ENCODE measurements around the gene CLUH. TPM values are rescaled to one million over a fixed set of nuclear protein-coding genes. Genes with fewer than 3 reads are reported as not detected.

The CLUH gene
- polyA plus RNA-seq, 2 donors = 65.2 to 85.5 TPM

GRCh38 chr17:2710071-2710802, 1.3 kb downstream of the CLUH start:
- Histone ChIP-seq H3K4me1 (ENCODE audit: control insufficient read depth in 2 of 2, insufficient read depth in 2 of 2, low read length in 1 of 2) (peaks cover 19 to 35% of the 10 kb centered on the region in 2 donors), H3K36me3 (ENCODE audit: control insufficient read depth in 2 of 2, insufficient read depth in 2 of 2, low read length in 1 of 2) (peaks cover 0 to 3% of the 10 kb centered on the region in 2 donors), H3K4me3 (ENCODE audit: low read depth in 1 of 2, low read length in 2 of 2) (peak overlapping the region; percentile 82 to 87), H3K27ac (ENCODE audit: low read depth in 2 of 2, low read length in 1 of 2) (peak overlapping the region; percentile 87 to 97), H3K9me3 (ENCODE audit: control insufficient read depth in 2 of 2, insufficient read depth in 1 of 2, low read depth in 1 of 2, low read length in 1 of 2) (no peaks in the 10 kb centered on the region), H3K27me3 (ENCODE audit: control insufficient read depth in 1 of 2, insufficient read depth in 2 of 2, low read length in 2 of 2) (no peaks in the 10 kb centered on the region)
- 29 to 30% methylated on average over 16 of the region's 16 CpGs for WGBS, 2 donors

- H3K9me3 ChIP-seq (ENCODE audit: control insufficient read depth in 2 of 2, insufficient read depth in 1 of 2, low read depth in 1 of 2, low read length in 1 of 2) = no peaks in the 10 kb centered on the region
- peaks cover 0 to 9% of the 10 kb centered on the region in 2 donors for H3K36me3 ChIP-seq (ENCODE audit: control insufficient read depth in 2 of 2, insufficient read depth in 2 of 2, low read length in 1 of 2)
- no peaks in the 10 kb centered on the region for H3K27me3 ChIP-seq (ENCODE audit: control insufficient read depth in 1 of 2, insufficient read depth in 2 of 2, low read length in 2 of 2)
- H3K27ac ChIP-seq (ENCODE audit: low read depth in 2 of 2, low read length in 1 of 2) = peak overlapping the region; percentile 87 to 97
- 30 to 36% methylated on average over 10 of the region's 10 CpGs for WGBS, 2 donors
- H3K4me3 ChIP-seq (ENCODE audit: low read depth in 1 of 2, low read length in 2 of 2) = peak overlapping the region; percentile 82 to 87
- H3K4me1 ChIP-seq (ENCODE audit: control insufficient read depth in 2 of 2, insufficient read depth in 2 of 2, low read length in 1 of 2) = peaks cover 19 to 35% of the 10 kb centered on the region in 2 donors
These were observed 2.3 kb downstream of the CLUH start for GRCh38 chr17:2709183-2709661.

GRCh38 chr17:2708585-2709182, 2.9 kb downstream of the CLUH start:
- Histone ChIP-seq H3K4me1 (ENCODE audit: control insufficient read depth in 2 of 2, insufficient read depth in 2 of 2, low read length in 1 of 2) (peaks cover 19 to 35% of the 10 kb centered on the region in 2 donors), H3K27me3 (ENCODE audit: control insufficient read depth in 1 of 2, insufficient read depth in 2 of 2, low read length in 2 of 2) (no peaks in the 10 kb centered on the region), H3K36me3 (ENCODE audit: control insufficient read depth in 2 of 2, insufficient read depth in 2 of 2, low read length in 1 of 2) (peaks cover 0 to 14% of the 10 kb centered on the region in 2 donors), H3K27ac (ENCODE audit: low read depth in 2 of 2, low read length in 1 of 2) (peak overlapping the region; percentile 87 to 97), H3K9me3 (ENCODE audit: control insufficient read depth in 2 of 2, insufficient read depth in 1 of 2, low read depth in 1 of 2, low read length in 1 of 2) (no peaks in the 10 kb centered on the region), H3K4me3 (ENCODE audit: low read depth in 1 of 2, low read length in 2 of 2) (peak overlapping the region; percentile 25 to 82)
- WGBS, 2 donors = 49 to 52% methylated on average over 16 to 21 of the region's 21 CpGs

GRCh38 chr17:2707721-2708584, 3.6 kb downstream of the CLUH start:
- Histone ChIP-seq H3K9me3 (ENCODE audit: control insufficient read depth in 2 of 2, insufficient read depth in 1 of 2, low read depth in 1 of 2, low read length in 1 of 2) (no peaks in the 10 kb centered on the region), H3K27ac (ENCODE audit: low read depth in 2 of 2, low read length in 1 of 2) (peak overlapping the region; percentile 38 to 97), H3K36me3 (ENCODE audit: control insufficient read depth in 2 of 2, insufficient read depth in 2 of 2, low read length in 1 of 2) (peaks cover 0 to 21% of the 10 kb centered on the region in 2 donors), H3K27me3 (ENCODE audit: control insufficient read depth in 1 of 2, insufficient read depth in 2 of 2, low read length in 2 of 2) (no peaks in the 10 kb centered on the region), H3K4me3 (ENCODE audit: low read depth in 1 of 2, low read length in 2 of 2) (peak overlapping the region in 1 of 2 donors; percentile 82), H3K4me1 (ENCODE audit: control insufficient read depth in 2 of 2, insufficient read depth in 2 of 2, low read length in 1 of 2) (peaks cover 19 to 35% of the 10 kb centered on the region in 2 donors)
- WGBS, 2 donors = 46 to 58% methylated on average over 12 to 13 of the region's 13 CpGs

GRCh38 chr17:2706911-2707510, 4.6 kb downstream of the CLUH start:
- no peaks in the 10 kb centered on the region for H3K9me3 ChIP-seq (ENCODE audit: control insufficient read depth in 2 of 2, insufficient read depth in 1 of 2, low read depth in 1 of 2, low read length in 1 of 2)
- H3K27ac ChIP-seq (ENCODE audit: low read depth in 2 of 2, low read length in 1 of 2) = peak overlapping the region in 1 of 2 donors; percentile 97
- WGBS, 2 donors = 52 to 57% methylated on average over 20 to 21 of the region's 21 CpGs
- H3K4me3 ChIP-seq (ENCODE audit: low read depth in 1 of 2, low read length in 2 of 2) = no peak overlapping the region
- H3K4me1 ChIP-seq (ENCODE audit: control insufficient read depth in 2 of 2, insufficient read depth in 2 of 2, low read length in 1 of 2) = peaks cover 19 to 33% of the 10 kb centered on the region in 2 donors
- H3K36me3 ChIP-seq (ENCODE audit: control insufficient read depth in 2 of 2, insufficient read depth in 2 of 2, low read length in 1 of 2) = peaks cover 0 to 27% of the 10 kb centered on the region in 2 donors
- no peaks in the 10 kb centered on the region for H3K27me3 ChIP-seq (ENCODE audit: control insufficient read depth in 1 of 2, insufficient read depth in 2 of 2, low read length in 2 of 2)

GRCh38 chr17:2705888-2706795, 5.4 kb downstream of the CLUH start:
- Histone ChIP-seq H3K9me3 (ENCODE audit: control insufficient read depth in 2 of 2, insufficient read depth in 1 of 2, low read depth in 1 of 2, low read length in 1 of 2) (no peaks in the 10 kb centered on the region), H3K36me3 (ENCODE audit: control insufficient read depth in 2 of 2, insufficient read depth in 2 of 2, low read length in 1 of 2) (peaks cover 3 to 36% of the 10 kb centered on the region in 2 donors), H3K4me1 (ENCODE audit: control insufficient read depth in 2 of 2, insufficient read depth in 2 of 2, low read length in 1 of 2) (peaks cover 19 to 33% of the 10 kb centered on the region in 2 donors), H3K27ac (ENCODE audit: low read depth in 2 of 2, low read length in 1 of 2) (peak overlapping the region in 1 of 2 donors; percentile 23), H3K4me3 (ENCODE audit: low read depth in 1 of 2, low read length in 2 of 2) (no peak overlapping the region), H3K27me3 (ENCODE audit: control insufficient read depth in 1 of 2, insufficient read depth in 2 of 2, low read length in 2 of 2) (no peaks in the 10 kb centered on the region)
- WGBS, 2 donors = 87 to 88% methylated on average over 25 of the region's 25 CpGs

- Histone ChIP-seq H3K4me3 (ENCODE audit: low read depth in 1 of 2, low read length in 2 of 2) (no peak overlapping the region), H3K9me3 (ENCODE audit: control insufficient read depth in 2 of 2, insufficient read depth in 1 of 2, low read depth in 1 of 2, low read length in 1 of 2) (no peaks in the 10 kb centered on the region), H3K27me3 (ENCODE audit: control insufficient read depth in 1 of 2, insufficient read depth in 2 of 2, low read length in 2 of 2) (no peaks in the 10 kb centered on the region), H3K4me1 (ENCODE audit: control insufficient read depth in 2 of 2, insufficient read depth in 2 of 2, low read length in 1 of 2) (peaks cover 19 to 27% of the 10 kb centered on the region in 2 donors), H3K27ac (ENCODE audit: low read depth in 2 of 2, low read length in 1 of 2) (no peak overlapping the region), H3K36me3 (ENCODE audit: control insufficient read depth in 2 of 2, insufficient read depth in 2 of 2, low read length in 1 of 2) (peaks cover 12 to 44% of the 10 kb centered on the region in 2 donors)
- WGBS, 2 donors = 80 to 86% methylated on average over 7 of the region's 7 CpGs
These were observed 6.3 kb downstream of the CLUH start for GRCh38 chr17:2705263-2705662.

GRCh38 chr17:2704890-2705248, 6.7 kb downstream of the CLUH start:
- Histone ChIP-seq H3K4me3 (ENCODE audit: low read depth in 1 of 2, low read length in 2 of 2) (no peak overlapping the region), H3K4me1 (ENCODE audit: control insufficient read depth in 2 of 2, insufficient read depth in 2 of 2, low read length in 1 of 2) (peaks cover 15 to 23% of the 10 kb centered on the region in 2 donors), H3K27ac (ENCODE audit: low read depth in 2 of 2, low read length in 1 of 2) (no peak overlapping the region), H3K27me3 (ENCODE audit: control insufficient read depth in 1 of 2, insufficient read depth in 2 of 2, low read length in 2 of 2) (no peaks in the 10 kb centered on the region), H3K36me3 (ENCODE audit: control insufficient read depth in 2 of 2, insufficient read depth in 2 of 2, low read length in 1 of 2) (peaks cover 13 to 48% of the 10 kb centered on the region in 2 donors), H3K9me3 (ENCODE audit: control insufficient read depth in 2 of 2, insufficient read depth in 1 of 2, low read depth in 1 of 2, low read length in 1 of 2) (no peaks in the 10 kb centered on the region)
- 63 to 78% methylated on average over 4 of the region's 4 CpGs for WGBS, 2 donors

All from esophagus (tissue), 2 donors.